ENCODE results near the gene CTNNAL1.
"Not testable (repeated sequence)": the region's sequence is repeated elsewhere in the genome, so short reads cannot be mapped to it uniquely, and the experiment has no call there.

CTNNAL1 gene

DNA sequence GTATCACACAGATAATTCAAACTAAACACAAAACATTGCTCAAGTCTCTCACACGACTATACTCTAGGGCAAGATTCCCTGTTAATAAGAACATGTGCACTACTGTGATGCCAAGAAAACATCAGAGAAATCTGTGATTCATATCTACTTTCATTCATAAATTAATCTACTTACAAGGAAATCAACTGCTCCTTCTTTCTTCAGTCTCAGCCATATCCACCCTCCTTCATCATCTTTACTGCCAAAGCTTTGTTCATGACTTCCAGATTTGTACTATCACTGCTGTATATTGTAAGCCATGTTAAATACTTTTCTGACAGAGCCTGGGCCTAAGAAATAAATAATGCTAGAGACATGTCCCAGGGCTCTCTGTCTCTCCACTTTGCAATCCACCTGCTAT, 35.1 kb downstream of the CTNNAL1 start:
- Histone ChIP-seq H3K36me3 (ENCODE audit: insufficient read depth, low read depth, low read length) (peaks cover 65% of the 10 kb centered on the region), H3K27ac (ENCODE audit: low read length) (no peak overlapping the region), H3K9me3 (ENCODE audit: insufficient read depth, low read depth, low read length) (no peaks in the 10 kb centered on the region), H3K4me1 (ENCODE audit: insufficient read depth, low read length) (no peaks in the 10 kb centered on the region), H3K9ac (ENCODE audit: low read depth, low read length) (no peak overlapping the region), H3K27me3 (ENCODE audit: insufficient read depth, low read length) (no peaks in the 10 kb centered on the region), H3K4me3 (ENCODE audit: low read length) (no peak overlapping the region)

DNA sequence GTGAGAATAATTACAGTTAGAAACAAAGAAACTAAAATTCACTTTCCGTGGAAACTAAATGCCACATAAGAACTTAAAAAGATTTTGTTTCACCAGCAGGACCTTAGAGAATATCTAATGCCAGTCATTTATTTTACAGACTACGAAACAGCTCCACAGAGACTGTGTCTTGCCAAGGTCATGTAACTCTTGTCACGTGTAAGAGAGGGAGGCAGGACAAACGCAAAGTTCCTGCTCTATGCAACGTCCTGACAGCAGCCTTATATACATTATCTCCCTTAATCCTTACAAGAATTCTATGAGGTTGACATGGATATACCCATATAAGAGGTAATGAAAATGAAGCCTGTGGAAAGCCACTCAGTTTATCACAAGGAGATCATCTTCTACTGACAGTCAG, 39.4 kb downstream of the CTNNAL1 start:
- Histone ChIP-seq H3K27me3 (ENCODE audit: insufficient read depth, low read length) (no peaks in the 10 kb centered on the region), H3K9ac (ENCODE audit: low read depth, low read length) (no peak overlapping the region), H3K4me1 (ENCODE audit: insufficient read depth, low read length) (no peaks in the 10 kb centered on the region), H3K9me3 (ENCODE audit: insufficient read depth, low read depth, low read length) (no peaks in the 10 kb centered on the region), H3K27ac (ENCODE audit: low read length) (no peak overlapping the region), H3K36me3 (ENCODE audit: insufficient read depth, low read depth, low read length) (peaks cover 63% of the 10 kb centered on the region), H3K4me3 (ENCODE audit: low read length) (no peak overlapping the region)

DNA sequence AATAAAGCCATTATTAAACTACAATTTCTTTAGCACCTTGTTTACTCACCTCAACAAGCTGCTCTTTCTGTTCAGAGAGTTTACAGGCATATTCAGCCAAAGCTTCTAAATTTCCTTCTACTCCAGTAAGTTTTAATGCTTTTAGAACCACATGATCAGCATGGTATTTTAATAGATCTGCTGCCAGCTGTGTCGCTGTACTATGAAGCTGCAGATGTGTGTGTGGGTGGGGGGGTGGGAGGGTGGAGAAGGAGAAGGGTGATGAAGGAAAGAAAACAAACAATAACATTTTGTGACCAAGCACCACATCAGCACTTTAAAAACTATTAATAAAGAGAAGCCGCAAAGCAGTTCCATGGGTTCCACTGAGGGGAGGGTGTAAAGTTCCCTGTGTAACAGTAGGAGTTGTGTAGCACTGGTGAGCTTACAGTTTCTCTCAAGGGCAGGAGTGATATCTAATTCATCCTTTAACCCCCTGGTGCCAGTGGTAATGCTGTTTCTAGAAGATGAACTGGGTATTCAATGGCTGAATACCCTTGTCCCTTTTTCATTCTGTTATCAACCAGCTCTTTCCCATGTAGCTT, 40.6 kb downstream of the CTNNAL1 start:
- H3K9ac ChIP-seq (ENCODE audit: low read depth, low read length) = no peak overlapping the region
- H3K9me3 ChIP-seq (ENCODE audit: insufficient read depth, low read depth, low read length) = no peaks in the 10 kb centered on the region
- H3K27ac ChIP-seq (ENCODE audit: low read length) = no peak overlapping the region
- peaks cover 51% of the 10 kb centered on the region for H3K36me3 ChIP-seq (ENCODE audit: insufficient read depth, low read depth, low read length)
- no peak overlapping the region for H3K4me3 ChIP-seq (ENCODE audit: low read length)
- H3K27me3 ChIP-seq (ENCODE audit: insufficient read depth, low read length) = no peaks in the 10 kb centered on the region
- no peaks in the 10 kb centered on the region for H3K4me1 ChIP-seq (ENCODE audit: insufficient read depth, low read length)

DNA sequence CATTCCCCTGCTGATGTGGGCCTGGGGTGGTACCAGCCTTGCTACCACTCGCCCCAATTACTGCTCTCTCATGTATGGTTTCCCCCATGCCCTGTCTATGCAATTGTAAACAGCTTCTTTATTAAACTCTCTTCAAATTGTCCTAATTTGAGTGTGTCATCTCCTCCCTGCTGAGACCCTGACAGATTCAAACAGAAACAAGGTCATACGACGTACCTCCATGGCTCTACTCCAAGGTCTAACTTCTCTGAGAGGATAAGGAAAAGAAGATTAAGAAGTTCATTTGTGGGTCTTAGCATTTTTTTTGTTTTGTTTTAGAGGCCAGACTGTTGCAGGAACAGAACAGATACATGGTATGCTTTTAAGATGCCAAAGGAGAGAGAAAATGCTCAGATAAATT, 41.1 kb downstream of the CTNNAL1 start:
- Histone ChIP-seq H3K9me3 (ENCODE audit: insufficient read depth, low read depth, low read length) (no peaks in the 10 kb centered on the region), H3K27me3 (ENCODE audit: insufficient read depth, low read length) (no peaks in the 10 kb centered on the region), H3K9ac (ENCODE audit: low read depth, low read length) (no peak overlapping the region), H3K4me3 (ENCODE audit: low read length) (no peak overlapping the region), H3K36me3 (ENCODE audit: insufficient read depth, low read depth, low read length) (peaks cover 46% of the 10 kb centered on the region), H3K4me1 (ENCODE audit: insufficient read depth, low read length) (no peaks in the 10 kb centered on the region), H3K27ac (ENCODE audit: low read length) (no peak overlapping the region)

DNA sequence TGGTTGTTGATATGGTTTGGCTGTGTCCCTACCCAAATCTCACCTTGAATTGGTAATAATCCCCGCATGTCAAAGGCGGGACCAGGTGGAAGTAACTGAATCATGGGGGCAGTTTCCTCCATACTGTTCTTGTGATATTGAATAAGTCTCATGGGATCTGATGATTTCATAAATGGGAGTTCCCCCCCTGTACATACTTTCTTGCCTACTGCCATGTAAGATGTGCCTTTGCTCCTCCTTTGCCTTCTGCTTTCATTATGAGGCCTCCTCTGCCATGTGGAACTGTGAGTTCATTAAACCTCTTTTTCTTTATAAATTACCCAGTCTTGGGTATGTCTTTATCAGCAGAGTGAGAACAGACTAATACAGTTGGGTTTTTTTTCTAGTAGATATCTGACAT, 41.9 kb downstream of the CTNNAL1 start:
- not testable (repeated sequence) for H3K9ac ChIP-seq (ENCODE audit: low read depth, low read length); H3K27ac ChIP-seq (ENCODE audit: low read length); H3K4me3 ChIP-seq (ENCODE audit: low read length); H3K27me3 ChIP-seq (ENCODE audit: insufficient read depth, low read length); H3K9me3 ChIP-seq (ENCODE audit: insufficient read depth, low read depth, low read length); H3K4me1 ChIP-seq (ENCODE audit: insufficient read depth, low read length)
- peaks cover 44% of the 10 kb centered on the region for H3K36me3 ChIP-seq (ENCODE audit: insufficient read depth, low read depth, low read length)

DNA sequence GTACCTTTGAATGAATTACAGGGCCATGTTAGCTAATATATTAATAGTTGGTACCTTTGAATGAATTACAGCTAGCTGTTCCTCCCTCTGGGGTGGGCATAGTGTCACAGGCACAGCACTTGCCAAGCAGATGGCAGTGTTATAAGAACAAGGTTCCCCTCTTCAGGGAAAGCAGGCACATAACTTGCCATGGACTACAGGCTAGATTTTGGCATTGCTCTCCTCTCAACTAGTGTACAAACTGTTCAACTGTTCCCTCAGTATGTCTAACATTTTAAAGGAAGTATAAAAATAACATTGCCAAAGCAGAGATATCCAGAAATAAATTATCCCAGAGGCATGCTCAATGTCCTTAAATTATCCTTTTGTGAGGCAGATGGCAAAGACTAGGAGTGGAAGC, 45.4 kb downstream of the CTNNAL1 start:
- peaks cover 52% of the 10 kb centered on the region for H3K36me3 ChIP-seq (ENCODE audit: insufficient read depth, low read depth, low read length)
- no peak overlapping the region for H3K9ac ChIP-seq (ENCODE audit: low read depth, low read length)
- no peak overlapping the region for H3K4me3 ChIP-seq (ENCODE audit: low read length)
- H3K4me1 ChIP-seq (ENCODE audit: insufficient read depth, low read length) = no peaks in the 10 kb centered on the region
- H3K9me3 ChIP-seq (ENCODE audit: insufficient read depth, low read depth, low read length) = no peaks in the 10 kb centered on the region
- H3K27me3 ChIP-seq (ENCODE audit: insufficient read depth, low read length) = no peaks in the 10 kb centered on the region
- H3K27ac ChIP-seq (ENCODE audit: low read length) = no peak overlapping the region

DNA sequence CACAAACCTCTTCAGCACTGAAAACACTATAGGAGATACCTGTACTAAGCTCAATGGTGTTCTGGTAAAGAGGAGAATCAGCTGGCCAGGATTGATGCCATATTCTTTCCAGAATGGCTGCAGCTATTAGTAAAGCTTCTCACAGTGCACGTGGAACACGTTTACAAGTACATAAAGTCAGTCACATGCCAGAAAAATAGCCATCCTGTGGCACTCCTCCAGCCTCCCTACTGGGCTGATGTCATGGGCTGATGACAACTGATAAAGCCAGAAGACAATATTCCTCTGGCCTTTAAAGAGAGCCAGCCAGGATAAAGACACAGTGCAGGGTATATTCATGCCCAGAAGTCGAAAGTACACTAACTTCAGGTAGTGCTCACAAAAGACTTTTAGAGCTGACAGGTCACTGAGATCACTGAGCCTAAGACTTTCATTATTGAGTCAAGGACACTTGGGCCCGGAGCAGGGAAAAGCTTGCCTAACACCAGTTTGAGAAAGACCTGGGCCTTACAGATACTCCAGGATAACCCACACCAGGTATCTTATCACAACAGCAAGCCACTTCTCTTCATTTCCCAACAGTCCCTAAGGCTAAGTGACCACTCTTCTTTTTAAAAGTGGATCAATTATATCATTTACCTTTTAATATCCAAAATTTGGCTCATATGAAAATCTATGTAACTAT, 49.7 kb downstream of the CTNNAL1 start:
- Histone ChIP-seq H3K36me3 (ENCODE audit: insufficient read depth, low read depth, low read length) (peaks cover 38% of the 10 kb centered on the region), H3K9ac (ENCODE audit: low read depth, low read length) (no peak overlapping the region), H3K4me3 (ENCODE audit: low read length) (no peak overlapping the region), H3K4me1 (ENCODE audit: insufficient read depth, low read length) (no peaks in the 10 kb centered on the region), H3K9me3 (ENCODE audit: insufficient read depth, low read depth, low read length) (no peaks in the 10 kb centered on the region), H3K27ac (ENCODE audit: low read length) (no peak overlapping the region), H3K27me3 (ENCODE audit: insufficient read depth, low read length) (no peaks in the 10 kb centered on the region)

DNA sequence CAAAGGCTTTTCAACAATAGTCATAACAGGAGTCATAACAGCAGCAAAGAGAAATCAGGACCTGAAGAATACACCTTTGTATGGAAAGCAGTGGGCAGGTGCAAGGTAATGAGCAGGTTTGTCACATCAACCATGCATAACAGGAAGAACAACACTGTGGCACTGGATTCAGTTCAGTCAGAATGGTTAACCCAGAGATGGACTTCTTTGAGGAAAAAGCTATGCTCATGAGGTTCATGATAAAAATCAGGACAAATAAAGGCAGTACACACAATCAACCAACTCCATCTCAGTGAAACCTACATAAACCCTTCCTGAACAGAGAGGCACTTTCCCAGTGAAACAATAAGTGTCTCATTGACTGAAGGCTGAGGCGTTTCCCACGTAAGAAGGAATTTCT, 52.1 kb downstream of the CTNNAL1 start:
- Histone ChIP-seq H3K9ac (ENCODE audit: low read depth, low read length) (no peak overlapping the region), H3K27me3 (ENCODE audit: insufficient read depth, low read length) (no peaks in the 10 kb centered on the region), H3K4me3 (ENCODE audit: low read length) (no peak overlapping the region), H3K27ac (ENCODE audit: low read length) (no peak overlapping the region), H3K36me3 (ENCODE audit: insufficient read depth, low read depth, low read length) (peaks cover 30% of the 10 kb centered on the region), H3K9me3 (ENCODE audit: insufficient read depth, low read depth, low read length) (no peaks in the 10 kb centered on the region), H3K4me1 (ENCODE audit: insufficient read depth, low read length) (no peaks in the 10 kb centered on the region)

DNA sequence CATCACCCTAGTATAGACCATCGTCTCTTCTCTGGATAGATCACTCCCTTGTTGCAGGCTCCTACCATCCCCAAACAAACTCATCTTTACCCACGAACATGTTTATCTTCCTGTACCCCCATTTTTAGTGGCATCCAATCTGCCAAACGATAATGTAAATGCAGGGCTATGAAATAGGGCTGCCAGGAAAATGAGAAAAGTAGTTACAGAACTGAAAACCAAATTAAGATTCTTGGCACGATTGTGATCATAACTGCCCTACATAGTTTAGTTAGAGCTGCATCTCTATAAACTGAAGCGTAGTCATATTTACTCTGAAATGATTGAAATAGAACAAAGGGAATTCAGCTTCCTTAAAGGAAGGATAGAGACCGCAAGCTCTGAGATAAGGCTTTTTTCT, 53.0 kb downstream of the CTNNAL1 start:
- no peaks in the 10 kb centered on the region for H3K27me3 ChIP-seq (ENCODE audit: insufficient read depth, low read length)
- no peak overlapping the region for H3K4me3 ChIP-seq (ENCODE audit: low read length)
- H3K36me3 ChIP-seq (ENCODE audit: insufficient read depth, low read depth, low read length) = peaks cover 22% of the 10 kb centered on the region
- no peaks in the 10 kb centered on the region for H3K4me1 ChIP-seq (ENCODE audit: insufficient read depth, low read length)
- no peaks in the 10 kb centered on the region for H3K9me3 ChIP-seq (ENCODE audit: insufficient read depth, low read depth, low read length)
- H3K27ac ChIP-seq (ENCODE audit: low read length) = no peak overlapping the region
- H3K9ac ChIP-seq (ENCODE audit: low read depth, low read length) = no peak overlapping the region

DNA sequence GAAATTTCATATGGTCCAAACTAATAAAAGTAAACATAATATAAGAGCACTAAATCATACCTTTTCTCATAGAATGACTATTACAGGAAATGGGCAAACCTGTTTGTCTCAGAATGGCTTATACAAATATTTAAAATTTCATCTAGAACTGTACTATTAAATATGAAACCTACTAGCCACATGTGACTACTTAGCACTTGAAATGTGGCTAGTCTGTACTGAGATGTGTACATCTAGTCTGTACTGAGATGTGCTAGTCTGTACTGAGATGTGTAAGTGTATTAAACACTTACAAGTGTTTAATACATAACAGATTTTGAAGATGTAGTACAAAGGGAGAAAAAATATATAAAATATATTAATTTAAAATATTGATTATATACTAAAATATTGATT, 56.7 kb downstream of the CTNNAL1 start:
- Histone ChIP-seq H3K4me3 (ENCODE audit: low read length) (no peak overlapping the region), H3K9me3 (ENCODE audit: insufficient read depth, low read depth, low read length) (no peaks in the 10 kb centered on the region), H3K27ac (ENCODE audit: low read length) (no peak overlapping the region), H3K4me1 (ENCODE audit: insufficient read depth, low read length) (no peaks in the 10 kb centered on the region), H3K9ac (ENCODE audit: low read depth, low read length) (no peak overlapping the region), H3K36me3 (ENCODE audit: insufficient read depth, low read depth, low read length) (peaks cover 13% of the 10 kb centered on the region; the same call in 1 of the 2 replicates), H3K27me3 (ENCODE audit: insufficient read depth, low read length) (no peaks in the 10 kb centered on the region)

DNA sequence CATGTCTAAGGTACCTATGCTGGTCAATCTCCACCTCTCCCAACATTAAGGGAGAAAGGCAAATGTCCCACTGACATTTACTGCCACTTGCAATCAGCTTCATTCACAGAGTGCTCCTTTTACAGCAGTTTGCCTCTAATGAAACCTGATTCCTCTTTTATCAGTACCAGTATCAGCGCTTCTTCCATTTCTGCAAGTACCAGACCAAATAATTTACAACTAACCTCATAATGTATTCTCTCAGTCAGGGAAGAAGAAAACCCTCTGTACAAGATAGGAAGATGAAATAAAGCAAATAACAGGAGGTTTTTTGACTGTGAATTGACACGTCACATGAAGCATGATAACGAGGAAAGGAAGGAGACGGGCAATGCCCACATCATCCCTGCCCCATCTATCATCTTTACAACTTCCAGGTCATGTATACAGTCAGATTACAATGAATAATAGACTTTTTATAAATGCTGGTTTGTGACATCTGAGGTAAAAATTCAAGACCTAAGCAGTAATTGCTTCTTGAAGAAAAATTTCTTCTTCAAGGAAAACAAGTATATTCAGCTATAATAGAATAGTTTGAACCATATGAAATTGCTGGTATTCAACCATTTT, 57.2 kb downstream of the CTNNAL1 start:
- peaks cover 13% of the 10 kb centered on the region; the same call in 1 of the 2 replicates for H3K36me3 ChIP-seq (ENCODE audit: insufficient read depth, low read depth, low read length)
- no peaks in the 10 kb centered on the region for H3K9me3 ChIP-seq (ENCODE audit: insufficient read depth, low read depth, low read length)
- H3K4me3 ChIP-seq (ENCODE audit: low read length) = no peak overlapping the region
- H3K27me3 ChIP-seq (ENCODE audit: insufficient read depth, low read length) = no peaks in the 10 kb centered on the region
- no peaks in the 10 kb centered on the region for H3K4me1 ChIP-seq (ENCODE audit: insufficient read depth, low read length)
- no peak overlapping the region for H3K9ac ChIP-seq (ENCODE audit: low read depth, low read length)
- H3K27ac ChIP-seq (ENCODE audit: low read length) = no peak overlapping the region

DNA sequence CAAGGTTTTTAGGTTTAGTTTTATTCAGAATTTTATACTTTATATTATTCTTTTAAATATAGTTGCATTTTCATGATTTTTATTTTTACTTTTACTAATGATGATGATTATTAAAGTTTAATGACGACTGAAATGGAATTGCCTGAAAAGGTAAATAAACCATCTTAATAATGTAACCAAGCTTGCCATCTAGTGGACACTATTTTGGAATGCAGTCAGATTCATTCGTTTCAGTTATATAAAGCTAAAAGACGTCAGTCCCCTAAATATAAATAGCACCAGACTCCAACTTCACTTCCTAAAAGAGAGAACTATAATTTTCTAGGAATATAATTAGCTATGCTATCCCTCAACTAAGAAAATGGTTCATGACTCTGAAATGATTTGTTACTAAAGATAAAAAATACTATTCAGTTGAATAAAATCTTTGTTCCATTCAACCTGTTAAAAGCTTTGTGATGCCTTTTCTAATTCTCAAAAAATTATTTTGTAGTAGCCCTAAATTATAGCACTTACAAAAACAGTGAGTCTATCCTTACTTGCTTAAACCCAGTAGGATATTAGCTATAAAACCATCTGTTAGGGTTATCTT, 59.2 kb downstream of the CTNNAL1 start:
- H3K9ac ChIP-seq (ENCODE audit: low read depth, low read length) = no peak overlapping the region
- no peak overlapping the region for H3K27ac ChIP-seq (ENCODE audit: low read length)
- no peaks in the 10 kb centered on the region for H3K9me3 ChIP-seq (ENCODE audit: insufficient read depth, low read depth, low read length)
- H3K4me3 ChIP-seq (ENCODE audit: low read length) = no peak overlapping the region
- H3K4me1 ChIP-seq (ENCODE audit: insufficient read depth, low read length) = no peaks in the 10 kb centered on the region
- peaks cover 13% of the 10 kb centered on the region; the same call in 1 of the 2 replicates for H3K36me3 ChIP-seq (ENCODE audit: insufficient read depth, low read depth, low read length)
- no peaks in the 10 kb centered on the region for H3K27me3 ChIP-seq (ENCODE audit: insufficient read depth, low read length)
